HG03045 (cell line): Measurements from ENCODE around the gene RUNX2.

ENCODE experiments used
- ATAC-seq: cut with Tn5 transposase; IDR thresholded peaks from one replicate; pipeline ENCODE4 v1.9.1; 2021; ENCODE audit warnings: mild to moderate bottlenecking, moderate library complexity; ENCODE audit not compliant: unreplicated experiment

RUNX2 gene

GRCh38 chr6:45398075-45398813 is 70.1 kb downstream of the RUNX2 start:
- no peak for ATAC-seq

- no peak for ATAC-seq
Observed at GRCh38 chr6:45400021-45400420, 71.9 kb downstream of the RUNX2 start.

- ATAC-seq, result no peak
Observed at GRCh38 chr6:45411959-45412358, 83.8 kb downstream of the RUNX2 start.

GRCh38 chr6:45415315-45415714 is 87.2 kb downstream of the RUNX2 start:
- no peak for ATAC-seq

- ATAC-seq, result no peak
Observed at GRCh38 chr6:45415788-45416518, 87.8 kb downstream of the RUNX2 start.

GRCh38 chr6:45416700-45417099 is 88.6 kb downstream of the RUNX2 start:
- no peak for ATAC-seq

- ATAC-seq, result no peak
Observed at GRCh38 chr6:45417436-45417835, 89.3 kb downstream of the RUNX2 start.

- no peak for ATAC-seq
Observed at GRCh38 chr6:45419571-45420082, 91.5 kb downstream of the RUNX2 start.

- ATAC-seq, result no peak
Observed at GRCh38 chr6:45420083-45420908, 92.2 kb downstream of the RUNX2 start.

GRCh38 chr6:45420909-45421708 is 93.0 kb downstream of the RUNX2 start:
- ATAC-seq, result no peak

GRCh38 chr6:45421709-45422502 is 93.8 kb downstream of the RUNX2 start:
- ATAC-seq, result no peak

- ATAC-seq, result no peak
Observed at GRCh38 chr6:45422503-45423110, 94.5 kb downstream of the RUNX2 start.

- no peak for ATAC-seq
Observed at GRCh38 chr6:45423111-45423823, 95.1 kb downstream of the RUNX2 start.

GRCh38 chr6:45423824-45424450 is 95.8 kb downstream of the RUNX2 start:
- no peak for ATAC-seq

GRCh38 chr6:45424451-45424861 is 96.3 kb downstream of the RUNX2 start:
- no peak for ATAC-seq

- no peak for ATAC-seq
Observed at GRCh38 chr6:45426251-45426650, 98.1 kb downstream of the RUNX2 start.

- no peak for ATAC-seq
Observed at GRCh38 chr6:45427726-45428125, 99.6 kb downstream of the RUNX2 start.

GRCh38 chr6:45428727-45429126 is 100.6 kb downstream of the RUNX2 start:
- ATAC-seq, result no peak
